GM19023 (cell line): ENCODE data around the gene LGALS4.
"Not testable (repeated sequence)": the region's sequence is repeated elsewhere in the genome, so short reads cannot be mapped to it uniquely, and the experiment has no call there.

Experiments
- ATAC-seq: cut with Tn5 transposase; IDR thresholded peaks from one replicate; pipeline ENCODE4 v1.9.1; 2021; ENCODE audit warnings: mild to moderate bottlenecking, moderate library complexity; ENCODE audit not compliant: unreplicated experiment

LGALS4 gene

DNA sequence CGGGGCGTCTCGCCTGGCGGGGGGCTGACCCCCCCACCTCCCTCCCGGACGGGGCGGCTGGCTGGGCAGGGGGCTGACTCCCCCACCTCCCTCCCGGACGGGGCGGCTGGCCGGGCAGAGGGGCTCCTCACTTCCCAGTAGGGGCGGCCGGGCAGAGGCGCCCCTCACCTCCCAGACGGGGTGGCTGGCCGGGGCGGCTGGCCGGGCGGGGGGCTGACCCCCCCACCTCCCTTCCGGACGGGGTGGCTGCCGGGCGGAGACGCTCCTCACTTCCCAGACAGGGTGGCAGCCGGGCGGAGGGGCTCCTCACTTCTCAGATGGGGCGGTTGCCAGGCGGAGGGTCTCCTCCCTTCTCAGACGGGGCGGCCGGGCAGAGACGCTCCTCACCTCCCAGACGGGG lies 15.0 kb downstream of the LGALS4 start:
- ATAC-seq: not testable (repeated sequence)

DNA sequence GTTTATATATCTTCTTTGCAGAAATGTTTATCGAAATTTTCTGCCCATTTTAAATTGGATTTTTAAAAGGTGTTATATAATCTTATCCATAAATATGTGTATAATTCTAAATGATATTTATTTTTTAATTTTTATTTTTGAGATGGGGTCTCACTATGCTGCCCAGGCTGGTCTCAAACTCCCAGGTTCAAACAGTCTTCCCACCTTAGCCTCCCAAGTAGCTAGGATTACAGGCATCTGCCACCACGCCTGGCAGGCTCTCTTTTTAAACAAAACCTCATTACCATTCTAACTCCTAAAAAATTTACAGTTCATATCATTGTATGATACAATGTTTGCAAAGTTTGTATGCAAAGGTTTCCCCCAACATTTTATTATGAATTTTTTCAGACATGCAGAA lies 16.6 kb downstream of the LGALS4 start:
- no peak for ATAC-seq

DNA sequence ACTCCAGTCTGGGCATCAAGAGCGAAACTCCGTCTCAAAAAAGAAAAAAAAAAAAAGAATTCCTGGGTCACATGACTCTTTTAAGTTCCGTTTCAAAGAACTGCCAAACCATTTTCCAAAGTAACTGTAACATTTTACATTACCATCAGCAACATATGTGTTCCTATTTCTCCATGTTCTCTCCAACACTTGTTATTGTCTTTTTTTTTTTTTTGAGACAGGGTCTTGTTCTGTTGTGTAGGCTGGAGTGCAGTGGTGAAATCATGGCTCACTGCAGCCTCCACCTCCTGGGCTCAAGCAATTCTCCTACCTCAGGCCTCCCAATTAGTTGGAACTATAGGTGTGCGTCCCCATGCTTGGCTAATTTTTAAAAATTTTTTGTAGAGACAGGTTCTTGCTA lies 17.2 kb downstream of the LGALS4 start:
- ATAC-seq: no peak

DNA sequence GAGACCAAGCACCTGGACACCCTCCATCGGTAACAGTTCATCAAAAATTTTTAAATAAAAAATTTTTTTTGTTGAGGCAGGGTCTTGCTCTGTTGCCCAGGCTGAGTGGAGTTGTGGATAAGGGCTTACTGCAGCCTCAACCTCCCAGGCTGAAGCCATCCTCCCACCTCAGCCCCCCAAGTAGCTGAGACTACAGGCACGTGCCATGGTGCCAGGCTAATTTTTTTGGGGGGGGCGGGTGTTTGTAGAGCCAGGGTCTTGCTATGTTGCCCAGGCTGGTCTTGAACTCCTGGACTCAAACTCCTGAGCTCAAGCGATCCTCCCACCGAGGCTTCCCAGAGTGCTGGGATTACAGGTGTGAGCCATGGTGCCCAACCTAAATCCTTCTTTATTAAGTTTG lies 19.1 kb downstream of the LGALS4 start:
- no peak for ATAC-seq

DNA sequence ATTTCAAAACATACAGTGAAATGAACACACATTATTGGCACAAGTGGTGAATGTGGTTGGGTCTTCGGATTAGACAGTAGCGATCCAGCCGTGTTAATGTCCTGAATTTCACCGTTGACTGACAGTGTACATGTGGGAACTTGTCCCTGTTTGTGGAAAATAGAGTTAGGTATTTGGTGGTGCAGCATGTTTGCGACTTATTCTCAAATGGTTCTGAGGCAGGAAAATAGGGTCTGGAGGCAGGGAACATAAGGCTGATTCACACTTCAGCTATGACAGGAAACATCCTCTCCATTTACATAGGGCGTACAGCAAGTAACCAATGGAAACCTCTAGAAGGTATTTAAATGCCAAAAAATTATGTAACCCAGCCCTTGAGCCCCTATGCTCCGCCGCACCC lies 19.6 kb downstream of the LGALS4 start:
- ATAC-seq: no peak

DNA sequence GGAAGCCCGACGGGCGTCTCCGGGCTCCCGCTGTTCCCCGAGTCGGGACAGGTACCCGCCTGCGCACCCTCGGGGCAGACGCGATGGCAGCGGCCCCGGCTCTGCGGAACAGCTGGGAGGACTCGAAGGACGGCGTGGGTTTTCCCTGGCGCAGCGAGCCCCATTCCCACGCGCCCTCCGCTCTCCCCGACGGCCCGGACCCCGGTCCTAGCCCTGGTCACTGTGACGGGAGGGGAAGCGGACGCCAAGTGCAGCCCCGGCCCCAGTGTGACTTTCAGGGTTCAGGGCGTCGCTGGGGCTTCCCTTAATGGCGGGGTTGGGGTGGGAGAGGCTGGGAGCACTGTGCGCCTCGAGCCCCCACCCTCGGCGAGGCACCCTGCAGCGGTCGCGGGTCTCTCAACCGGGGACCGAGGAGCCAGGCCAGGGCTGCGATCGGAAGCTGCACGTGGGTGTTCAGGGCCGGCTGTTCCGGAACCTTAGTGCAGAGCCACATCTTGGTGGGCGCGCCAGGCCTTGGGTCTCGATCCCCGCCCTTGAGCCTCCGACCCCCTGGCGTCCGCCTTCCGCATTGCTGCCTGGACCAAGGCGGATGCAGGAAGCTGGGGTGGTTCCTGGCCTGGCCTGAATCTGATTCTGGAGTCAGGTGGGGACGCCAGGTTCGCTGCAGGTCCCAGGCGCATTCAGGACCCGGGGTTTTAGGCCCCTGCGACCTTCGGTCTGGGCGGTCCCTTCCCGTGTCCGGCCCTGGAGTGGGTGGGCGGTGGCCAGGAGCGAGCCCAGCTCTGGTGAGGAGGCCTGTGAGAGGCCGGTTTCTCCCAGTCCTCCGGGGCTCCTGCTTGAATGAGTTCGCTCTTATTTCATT lies 20.3 kb downstream of the LGALS4 start:
- ATAC-seq: no peak

DNA sequence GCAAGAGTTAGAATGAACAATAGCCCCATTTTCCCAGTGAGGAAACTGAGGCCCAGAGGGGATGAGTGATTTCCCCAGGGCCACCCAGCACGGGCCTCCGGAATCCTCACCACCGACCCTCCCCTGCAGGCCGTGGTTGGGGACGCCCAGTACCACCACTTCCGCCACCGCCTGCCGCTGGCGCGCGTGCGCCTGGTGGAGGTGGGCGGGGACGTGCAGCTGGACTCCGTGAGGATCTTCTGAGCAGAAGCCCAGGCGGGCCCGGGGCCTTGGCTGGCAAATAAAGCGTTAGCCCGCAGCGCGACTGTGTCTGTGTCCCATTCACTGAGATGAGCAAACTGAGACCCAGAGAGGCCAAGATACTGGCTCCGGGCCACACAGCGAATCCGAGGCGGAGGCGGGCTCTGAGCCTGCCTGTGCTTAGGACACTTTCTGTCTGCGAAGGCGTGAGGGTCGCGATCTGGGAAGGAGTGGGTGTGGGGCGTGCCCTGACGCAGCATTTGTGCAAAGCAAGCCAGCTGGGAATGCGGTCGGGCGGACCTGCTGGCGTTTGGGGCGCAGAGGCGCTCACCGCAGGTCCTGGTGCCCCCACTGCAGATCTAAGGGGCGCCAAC lies 21.2 kb downstream of the LGALS4 start:
- peak; percentile 63 for ATAC-seq

DNA sequence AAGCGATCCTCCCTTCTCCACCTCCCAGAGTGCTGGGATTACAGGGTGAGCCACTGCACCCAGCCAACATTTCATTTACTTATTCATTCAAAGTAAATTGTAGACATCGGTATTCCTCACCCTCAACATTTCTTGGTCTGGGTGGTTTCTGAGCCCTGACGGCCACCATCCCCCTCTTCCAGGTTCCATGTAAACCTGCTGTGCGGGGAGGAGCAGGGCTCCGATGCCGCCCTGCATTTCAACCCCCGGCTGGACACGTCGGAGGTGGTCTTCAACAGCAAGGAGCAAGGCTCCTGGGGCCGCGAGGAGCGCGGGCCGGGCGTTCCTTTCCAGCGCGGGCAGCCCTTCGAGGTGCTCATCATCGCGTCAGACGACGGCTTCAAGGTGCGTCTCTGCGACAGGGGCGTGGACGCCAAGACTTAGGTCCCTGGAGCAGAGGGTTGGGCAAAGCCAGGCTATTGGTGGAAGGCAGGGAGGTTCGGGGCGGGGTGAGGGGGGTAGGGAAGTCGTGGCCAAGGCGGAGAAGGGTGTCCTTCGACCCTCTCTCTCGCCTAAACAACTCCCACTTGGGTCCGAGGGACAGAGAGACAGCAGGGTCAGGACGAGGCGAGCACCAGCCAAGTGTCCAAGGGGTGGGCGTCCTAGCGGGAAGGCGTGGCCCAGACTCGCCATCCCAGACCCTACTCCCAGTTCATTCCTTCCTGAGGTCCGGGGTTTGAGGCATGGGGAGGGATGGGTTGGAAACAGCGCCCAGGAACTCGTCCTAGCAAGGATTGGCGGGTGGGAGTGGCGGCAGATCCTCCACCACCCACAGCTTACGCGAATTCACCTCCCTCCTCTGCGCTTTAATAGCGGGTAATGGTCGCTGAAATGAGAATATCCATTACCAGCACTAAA lies 22.0 kb downstream of the LGALS4 start:
- ATAC-seq: not testable (repeated sequence)

DNA sequence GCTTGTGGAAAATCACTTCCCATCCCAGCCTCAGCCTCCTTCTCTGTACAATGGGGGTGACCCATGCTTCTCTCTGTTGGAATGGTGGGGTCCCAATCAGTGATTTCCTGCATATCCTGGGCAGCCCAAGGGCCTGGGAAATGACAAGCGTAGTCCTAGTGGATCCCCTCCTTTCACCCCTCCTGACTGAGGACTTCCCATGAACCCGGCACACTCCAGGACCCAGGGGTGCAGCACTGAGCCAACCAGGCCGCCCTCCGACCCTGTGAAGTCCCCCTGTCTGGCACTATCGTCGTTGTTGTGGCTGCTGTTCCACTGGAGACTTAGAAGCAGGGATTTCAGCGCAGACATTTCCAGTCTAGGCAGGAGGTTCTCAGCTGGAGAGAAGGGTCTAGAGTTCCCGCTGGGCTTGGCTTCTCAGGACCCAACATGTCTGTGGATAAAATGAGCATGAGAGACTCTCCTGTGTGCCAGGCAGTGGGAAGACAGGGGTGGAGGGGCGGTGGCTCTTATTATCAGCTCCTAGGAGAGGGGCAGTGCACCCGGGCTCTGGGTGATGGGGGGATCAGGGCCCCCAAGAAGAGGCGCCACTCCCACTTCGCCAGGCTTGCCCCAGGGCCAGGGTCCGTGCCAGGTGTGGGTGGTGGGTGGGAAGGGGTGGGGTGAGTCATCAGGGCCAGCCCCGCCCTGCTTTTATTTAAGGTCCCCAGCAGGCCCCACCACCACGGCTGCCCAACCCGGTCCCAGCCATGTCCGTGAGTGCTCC lies 24.1 kb downstream of the LGALS4 start, which contains the start of gene LGALS7B:
Gene LGALS7B, plus strand, starts transcription at position 723 of the 766 bp plus-strand sequence. Its CDS starts 27 bp downstream, at position 750.
- ATAC-seq: no peak

DNA sequence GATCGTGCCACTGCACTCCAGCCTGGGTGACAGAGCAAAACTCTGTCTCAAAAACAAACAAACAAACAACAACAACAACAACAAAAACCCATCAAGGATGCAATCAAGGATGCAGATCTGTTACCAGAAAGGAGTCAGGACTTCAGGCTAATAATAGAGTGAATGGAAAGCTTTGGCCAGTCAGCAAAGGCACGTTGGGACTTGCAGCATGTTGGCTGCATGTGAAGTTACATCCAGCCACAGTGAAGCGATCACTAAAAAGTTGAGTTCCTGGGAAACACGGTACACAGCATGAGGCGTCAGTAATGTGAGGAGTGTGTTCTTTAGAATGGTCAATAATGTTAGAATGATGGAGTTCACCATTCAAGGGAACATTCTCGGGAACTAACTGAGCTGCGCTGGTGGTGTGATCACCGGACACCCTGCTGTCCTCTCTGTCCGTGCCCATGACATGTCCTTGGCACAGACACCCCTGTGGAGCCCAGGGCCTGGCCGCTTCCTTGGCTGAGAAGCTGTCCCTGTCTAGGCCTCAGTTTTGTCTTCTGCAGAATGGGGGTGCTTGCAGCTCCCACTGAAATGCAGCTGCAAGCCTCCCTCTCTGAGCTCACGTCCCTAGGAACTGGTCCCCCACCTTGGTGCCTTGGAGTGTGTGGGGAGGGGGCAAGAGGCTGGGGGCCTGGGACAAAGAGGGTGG lies 26.0 kb downstream of the LGALS4 start:
- ATAC-seq: no peak

DNA sequence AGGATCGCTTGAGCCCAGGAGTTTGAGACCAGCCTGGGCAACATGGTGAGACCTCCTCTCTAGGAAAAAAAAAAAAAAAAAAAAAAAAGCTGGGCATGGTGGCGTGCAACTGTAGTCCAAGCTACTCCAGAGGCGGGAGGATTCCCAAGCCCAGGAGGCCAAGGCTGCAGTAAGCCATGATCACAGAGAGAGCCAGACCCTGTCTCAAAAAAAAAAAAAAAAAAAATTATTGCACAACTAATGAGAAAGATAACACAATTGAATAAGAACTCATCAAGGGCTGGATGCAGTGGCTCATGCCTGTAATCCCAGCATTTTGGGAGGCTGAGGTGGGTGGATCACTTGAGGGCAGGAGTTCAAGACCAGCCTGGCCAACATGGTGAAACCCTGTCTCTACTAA lies 26.7 kb downstream of the LGALS4 start:
- ATAC-seq: not testable (repeated sequence)

DNA sequence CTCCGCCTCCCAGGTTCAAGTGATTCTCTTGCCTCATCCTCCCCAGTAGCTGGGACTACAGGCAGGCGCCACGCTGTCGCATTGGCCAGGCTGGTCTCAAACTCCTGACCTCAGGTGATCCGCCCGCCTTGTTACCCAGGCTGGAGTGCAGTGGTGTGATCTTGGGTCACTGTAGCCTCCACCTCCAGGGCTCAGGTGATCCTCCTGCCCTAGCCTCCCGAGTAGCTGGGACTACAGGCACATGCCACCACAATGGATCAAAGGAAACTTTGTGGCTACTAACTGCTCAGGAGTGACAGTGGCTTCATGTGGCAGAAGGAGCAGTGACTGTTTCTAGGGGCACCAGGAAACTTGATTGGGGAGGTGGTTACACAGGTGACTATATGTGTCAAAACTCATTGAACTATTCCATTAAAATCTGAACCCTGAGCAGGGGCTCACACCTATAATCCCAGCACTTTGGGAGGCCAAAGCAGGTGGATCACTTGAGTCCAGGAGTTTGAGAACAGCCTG lies 27.5 kb downstream of the LGALS4 start:
- ATAC-seq: no peak

DNA sequence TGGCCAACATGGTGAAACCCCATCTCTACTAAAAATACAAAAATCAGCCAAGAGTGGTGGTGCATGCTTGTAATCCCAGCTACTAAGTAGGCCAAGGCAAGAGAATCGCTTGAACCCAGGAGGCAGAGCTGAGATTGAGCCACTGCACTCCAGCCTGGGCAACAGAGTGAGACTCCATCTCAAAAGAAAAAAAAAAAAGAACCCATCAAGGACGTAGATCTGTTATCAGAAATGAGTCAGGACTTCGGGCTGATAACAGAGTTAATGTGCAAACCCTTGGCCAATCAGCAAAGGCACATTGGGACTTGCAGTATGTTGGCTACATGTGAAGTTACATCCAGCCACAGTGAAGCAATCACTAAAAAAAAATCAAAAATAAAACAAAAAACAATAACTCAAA lies 28.5 kb downstream of the LGALS4 start:
- ATAC-seq: no peak

DNA sequence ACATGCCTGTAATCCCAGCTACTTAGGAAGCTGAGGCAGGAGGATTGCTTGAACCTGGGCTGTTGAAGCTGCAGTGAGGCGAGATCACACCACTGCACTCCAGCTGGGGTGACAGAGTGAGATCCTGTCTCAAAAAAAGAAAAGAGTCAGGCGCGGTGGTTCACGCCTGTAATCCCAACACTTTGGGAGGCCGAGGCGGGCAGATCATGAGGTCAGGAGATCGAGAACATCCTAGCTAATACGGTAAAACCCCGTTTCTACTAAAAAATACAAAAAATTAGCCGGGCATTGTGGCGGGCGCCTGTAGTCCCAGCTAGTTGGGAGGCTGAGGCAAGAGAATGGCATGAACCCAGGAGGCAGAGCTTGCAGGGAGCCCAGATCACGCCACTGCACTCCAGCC lies 30.5 kb downstream of the LGALS4 start:
- not testable (repeated sequence) for ATAC-seq

DNA sequence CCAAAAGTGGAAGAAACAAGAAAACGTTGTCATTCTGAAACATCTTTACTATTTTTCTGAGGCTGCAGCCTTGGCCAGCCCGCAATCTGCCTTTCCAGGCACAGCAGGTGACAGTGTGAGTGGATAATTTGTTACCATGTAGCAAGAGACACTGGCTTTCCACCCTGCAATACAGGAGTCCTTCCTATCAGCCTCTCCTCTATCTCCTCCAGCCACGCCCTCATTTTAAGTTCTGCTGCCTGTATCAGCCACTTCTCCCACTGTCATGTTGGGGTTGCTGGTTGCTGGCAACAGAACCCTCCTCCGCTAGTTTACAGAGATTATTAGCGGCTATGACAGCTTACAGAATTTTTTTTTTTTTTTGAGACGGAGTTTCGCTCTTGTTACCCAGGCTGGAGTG lies 31.7 kb downstream of the LGALS4 start:
- no peak for ATAC-seq

DNA sequence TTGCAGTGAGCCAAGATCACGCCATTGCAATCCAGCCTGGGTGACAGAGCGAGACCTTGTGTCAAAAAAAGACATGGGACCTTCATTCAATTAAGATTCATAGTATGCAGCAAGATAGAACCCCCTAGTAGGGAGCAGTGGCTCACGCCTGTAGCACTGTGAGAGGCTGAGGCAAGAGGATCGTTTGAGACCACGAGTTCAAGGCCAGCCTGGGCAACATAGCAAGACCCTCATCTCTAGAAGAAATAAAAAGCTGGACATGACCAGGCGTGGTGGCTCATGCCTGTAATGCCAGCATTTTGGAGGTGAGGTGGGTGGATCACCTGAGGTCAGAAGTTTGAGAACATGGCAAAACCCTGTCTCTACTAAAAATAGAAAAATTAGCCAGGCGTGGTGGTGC lies 32.3 kb downstream of the LGALS4 start:
- ATAC-seq: no peak

DNA sequence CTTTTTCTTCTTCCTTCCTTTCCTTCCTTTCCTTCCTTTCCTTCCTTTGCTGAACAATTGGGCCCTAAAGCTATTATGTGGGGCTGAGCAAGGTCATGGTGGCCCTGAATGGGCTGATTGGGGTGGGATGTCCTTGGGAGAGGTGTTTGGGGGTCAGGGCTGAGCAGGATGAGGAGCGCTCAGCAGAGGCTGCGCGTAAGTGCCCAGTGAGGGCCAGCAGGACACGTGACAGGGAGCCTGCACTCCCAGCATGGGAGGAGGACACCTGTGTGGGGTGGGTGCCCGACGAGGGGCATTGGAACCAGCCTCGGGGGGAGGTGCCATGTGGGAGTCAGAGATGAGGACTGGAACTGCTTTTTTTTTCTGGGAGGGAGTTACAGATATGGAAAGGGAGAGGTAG lies 34.0 kb downstream of the LGALS4 start:
- ATAC-seq: no peak

DNA sequence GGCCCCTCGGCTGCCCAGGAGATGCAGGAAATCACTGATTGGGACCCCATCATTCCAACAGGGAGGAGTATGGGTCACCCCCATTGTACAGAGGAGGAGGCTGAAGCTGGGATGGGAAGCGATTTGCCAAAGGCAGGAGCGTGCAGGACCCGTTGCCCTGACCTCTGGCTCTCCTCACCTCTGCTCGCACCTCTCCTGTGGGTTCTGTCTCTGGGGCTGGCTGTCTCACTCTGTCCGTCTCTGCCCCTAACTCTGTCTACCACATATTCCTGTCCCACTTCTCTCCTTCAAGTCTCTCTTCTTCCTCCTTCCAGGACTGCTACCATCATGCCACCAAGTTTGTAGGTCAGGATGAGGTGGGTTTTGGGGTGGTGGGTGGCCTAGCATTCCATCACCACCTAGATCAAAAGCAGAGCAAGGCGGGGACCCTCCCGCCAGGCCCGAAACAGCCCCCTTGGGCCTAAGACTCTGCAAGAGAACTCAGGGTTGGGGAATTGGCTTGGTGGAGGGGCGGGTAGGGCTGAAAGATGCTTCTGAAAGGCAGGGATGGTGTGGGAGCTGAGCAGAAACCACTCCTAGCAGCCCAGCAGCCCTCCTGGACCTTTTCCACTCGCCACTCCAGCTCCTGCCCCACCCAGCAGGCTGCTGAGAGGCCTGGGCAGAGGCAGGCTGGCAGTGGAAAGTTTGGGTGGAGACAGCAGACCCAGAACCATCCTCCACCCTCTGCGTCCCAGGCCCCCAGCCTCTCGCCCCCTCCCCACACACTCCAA lies 38.4 kb downstream of the LGALS4 start:
- ATAC-seq: no peak
